ENCODE results near the gene COX7A2L.
A peak's percentile ranks its signal among the peaks of the same experiment; 100 is the strongest.
"Not testable (repeated sequence)": the region's sequence is repeated elsewhere in the genome, so short reads cannot be mapped to it uniquely, and the experiment has no call there.

COX7A2L gene, protein sequence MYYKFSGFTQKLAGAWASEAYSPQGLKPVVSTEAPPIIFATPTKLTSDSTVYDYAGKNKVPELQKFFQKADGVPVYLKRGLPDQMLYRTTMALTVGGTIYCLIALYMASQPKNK

DNA sequence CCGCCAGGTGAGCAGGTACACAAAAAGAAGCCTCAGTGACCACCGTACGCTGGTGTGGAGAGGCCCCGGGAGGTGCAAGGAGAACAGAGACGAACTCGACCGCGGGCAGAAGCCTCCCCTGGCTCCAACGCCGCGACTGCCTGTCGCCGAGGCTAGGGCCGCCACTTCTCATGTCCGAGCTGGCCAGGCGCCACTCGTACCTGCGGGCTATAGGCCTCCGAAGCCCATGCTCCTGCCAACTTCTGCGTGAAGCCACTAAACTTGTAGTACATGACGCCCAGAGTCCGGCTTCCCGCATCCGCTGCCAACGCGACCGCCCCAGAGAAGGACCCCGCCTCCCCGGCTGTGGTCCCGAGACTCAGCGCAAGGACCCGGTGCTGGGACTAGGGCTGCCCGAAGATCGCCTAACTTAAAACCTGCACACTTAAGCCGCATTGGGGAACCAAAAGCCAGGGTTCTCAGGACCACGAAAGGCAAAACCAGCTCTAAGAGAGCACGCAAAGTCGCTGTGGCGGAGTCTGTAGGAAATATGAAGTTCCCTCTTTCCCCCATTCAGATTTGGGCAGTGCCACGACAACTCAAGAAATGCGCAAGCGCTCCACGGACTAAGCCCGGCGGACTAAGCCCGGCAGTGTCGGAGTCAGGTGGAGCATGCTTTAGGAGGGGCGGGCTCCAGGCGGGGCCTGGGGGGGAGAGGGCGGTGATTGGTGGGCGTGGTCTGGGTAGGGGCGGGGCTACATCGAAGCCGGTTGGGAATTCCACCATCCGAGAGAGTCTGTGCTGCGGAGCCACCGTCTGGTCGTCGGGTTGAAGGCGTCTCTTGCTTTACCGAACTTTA is at the start of gene COX7A2L:
TSS of gene COX7A2L (minus strand) at position 328 of the 838 bp plus-strand sequence. CDS start at position 272, 56 bp downstream.
- TF ChIP-seq, protein P1, sequence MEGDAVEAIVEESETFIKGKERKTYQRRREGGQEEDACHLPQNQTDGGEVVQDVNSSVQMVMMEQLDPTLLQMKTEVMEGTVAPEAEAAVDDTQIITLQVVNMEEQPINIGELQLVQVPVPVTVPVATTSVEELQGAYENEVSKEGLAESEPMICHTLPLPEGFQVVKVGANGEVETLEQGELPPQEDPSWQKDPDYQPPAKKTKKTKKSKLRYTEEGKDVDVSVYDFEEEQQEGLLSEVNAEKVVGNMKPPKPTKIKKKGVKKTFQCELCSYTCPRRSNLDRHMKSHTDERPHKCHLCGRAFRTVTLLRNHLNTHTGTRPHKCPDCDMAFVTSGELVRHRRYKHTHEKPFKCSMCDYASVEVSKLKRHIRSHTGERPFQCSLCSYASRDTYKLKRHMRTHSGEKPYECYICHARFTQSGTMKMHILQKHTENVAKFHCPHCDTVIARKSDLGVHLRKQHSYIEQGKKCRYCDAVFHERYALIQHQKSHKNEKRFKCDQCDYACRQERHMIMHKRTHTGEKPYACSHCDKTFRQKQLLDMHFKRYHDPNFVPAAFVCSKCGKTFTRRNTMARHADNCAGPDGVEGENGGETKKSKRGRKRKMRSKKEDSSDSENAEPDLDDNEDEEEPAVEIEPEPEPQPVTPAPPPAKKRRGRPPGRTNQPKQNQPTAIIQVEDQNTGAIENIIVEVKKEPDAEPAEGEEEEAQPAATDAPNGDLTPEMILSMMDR (conservative IDR thresholded peaks at IDR 0.05) = peak; percentile 49
- peak within 1 kb of the TSS; percentile 97 for H3K27ac ChIP-seq

DNA sequence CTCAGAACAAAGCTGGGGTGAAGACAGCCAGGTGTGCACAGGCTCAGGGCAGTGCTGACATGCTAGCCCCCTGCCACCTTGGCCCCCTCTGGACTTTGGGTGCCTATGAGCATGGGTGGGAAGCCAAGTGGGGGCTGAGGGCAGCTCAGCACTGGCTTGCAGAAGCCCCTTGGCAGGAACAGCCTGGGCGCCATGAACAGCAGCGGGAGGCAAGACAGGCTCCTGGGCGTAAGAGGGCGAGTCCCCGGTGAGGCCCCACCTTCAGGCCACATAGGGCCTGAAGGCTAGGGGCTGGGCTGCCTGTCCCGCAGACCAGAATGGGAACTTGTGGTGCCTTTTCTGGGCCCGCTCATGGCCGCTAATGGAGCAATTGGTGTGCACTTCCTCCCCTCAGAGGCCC is 47.0 kb upstream of the COX7A2L start:
- no peak overlapping the region for H3K27ac ChIP-seq
- TF ChIP-seq, protein P1 (conservative IDR thresholded peaks at IDR 0.05) = no peak

DNA sequence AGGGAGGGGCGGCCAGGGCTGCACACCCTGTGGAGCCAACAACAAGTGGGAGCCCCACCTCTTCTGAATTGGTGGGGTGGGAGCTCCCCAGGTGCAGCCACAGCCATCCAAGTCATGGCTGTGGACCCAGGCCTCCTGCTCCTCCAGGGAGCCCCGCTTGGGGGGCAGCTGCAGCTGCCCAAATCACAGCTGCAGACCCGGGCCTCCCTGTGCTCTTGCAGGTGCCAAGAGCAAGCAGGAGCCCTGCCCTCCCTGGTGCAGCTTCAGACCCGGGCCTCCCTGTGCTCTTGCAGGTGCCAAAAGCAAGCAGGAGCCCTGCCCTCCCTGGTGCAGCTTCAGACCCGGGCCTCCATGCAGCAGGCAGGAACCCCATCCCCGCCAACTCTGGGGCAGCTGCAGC is 46.5 kb upstream of the COX7A2L start:
- TF ChIP-seq, protein P1 (conservative IDR thresholded peaks at IDR 0.05) = no peak

DNA sequence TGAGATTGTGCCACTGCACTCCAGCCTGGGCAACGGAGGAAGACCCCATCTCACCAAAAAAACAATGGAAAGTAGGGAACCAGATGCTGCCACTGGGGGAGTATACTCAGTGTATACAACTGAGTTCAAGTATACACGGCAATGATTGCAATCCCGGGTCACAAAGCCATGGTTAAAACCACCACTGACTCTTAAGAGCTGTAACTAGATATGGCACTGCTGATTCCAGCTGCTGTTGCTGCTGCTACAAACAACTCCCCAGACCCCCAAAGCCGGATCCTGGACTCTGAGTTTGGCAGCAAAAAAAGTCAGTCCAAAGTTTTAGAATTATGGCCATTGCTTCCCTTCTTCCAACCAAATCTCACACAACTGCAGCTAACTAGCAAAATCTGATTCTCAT is 43.7 kb upstream of the COX7A2L start:
- TF ChIP-seq, protein P1 (conservative IDR thresholded peaks at IDR 0.05) = no peak

More for the DNA sequence above, 46.5 kb upstream of the COX7A2L start:
- H3K27ac ChIP-seq = no peak overlapping the region

DNA sequence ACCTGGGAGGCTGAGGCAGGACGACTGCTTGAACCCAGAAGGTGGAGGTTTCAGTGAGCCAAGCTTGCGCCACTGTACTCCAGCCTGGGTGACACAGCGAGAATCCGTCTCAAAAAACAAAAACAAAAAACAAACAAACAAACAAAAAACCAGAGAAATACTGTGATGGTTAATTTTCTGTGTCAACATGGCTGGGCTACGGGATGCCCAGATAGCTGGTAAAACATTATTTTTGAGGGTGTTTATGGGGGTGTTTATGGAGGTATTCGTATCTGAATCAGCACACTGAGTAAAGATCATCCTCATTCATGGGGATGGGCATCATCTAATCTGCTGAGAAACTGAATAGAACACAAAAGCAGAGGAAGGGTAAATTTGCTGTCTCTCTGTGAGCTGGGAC is 40.8 kb upstream of the COX7A2L start:
- no peak overlapping the region for H3K27ac ChIP-seq
- TF ChIP-seq, protein P1 (conservative IDR thresholded peaks at IDR 0.05) = no peak

More for the DNA sequence above, 43.7 kb upstream of the COX7A2L start:
- H3K27ac ChIP-seq = no peak overlapping the region

DNA sequence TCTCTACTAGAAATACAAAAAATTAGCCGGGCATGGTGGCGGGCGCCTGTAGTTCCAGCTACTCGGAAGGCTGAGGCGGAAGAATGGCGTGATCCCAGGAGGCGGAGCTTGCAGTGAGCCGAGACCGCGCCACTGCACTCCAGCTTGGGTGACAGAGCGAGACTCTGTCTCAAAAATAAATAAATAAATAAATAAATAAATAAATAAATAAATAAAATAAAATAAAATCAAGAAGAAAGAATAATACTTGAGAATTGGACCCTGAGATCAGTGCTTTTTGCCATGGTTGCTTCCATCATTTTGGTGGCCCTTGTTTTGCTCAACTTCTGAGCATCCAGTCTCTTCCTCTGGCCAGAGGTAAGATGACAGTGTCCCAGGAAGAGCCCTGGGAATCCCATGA is 37.0 kb upstream of the COX7A2L start:
- H3K27ac ChIP-seq = not testable (repeated sequence)

DNA sequence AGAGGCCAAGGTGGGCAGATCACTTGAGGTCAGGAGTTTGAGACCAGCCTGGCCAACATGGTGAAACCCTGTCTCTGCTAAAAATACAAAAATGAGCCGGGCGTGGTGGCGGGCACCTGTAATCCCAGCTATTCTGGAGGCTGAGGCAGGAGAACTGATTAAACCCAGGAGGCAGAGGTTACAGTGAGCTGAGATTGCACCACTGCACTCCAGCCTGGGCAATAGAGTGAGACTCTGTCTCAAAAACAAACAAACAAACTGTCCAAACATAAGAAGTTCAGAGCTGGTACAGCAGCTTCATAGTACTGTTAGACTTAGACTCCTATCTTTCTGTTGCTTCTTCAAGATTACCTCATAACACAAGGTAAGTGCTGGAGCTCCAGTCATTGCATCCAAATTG is 32.3 kb upstream of the COX7A2L start:
- H3K27ac ChIP-seq = not testable (repeated sequence)

DNA sequence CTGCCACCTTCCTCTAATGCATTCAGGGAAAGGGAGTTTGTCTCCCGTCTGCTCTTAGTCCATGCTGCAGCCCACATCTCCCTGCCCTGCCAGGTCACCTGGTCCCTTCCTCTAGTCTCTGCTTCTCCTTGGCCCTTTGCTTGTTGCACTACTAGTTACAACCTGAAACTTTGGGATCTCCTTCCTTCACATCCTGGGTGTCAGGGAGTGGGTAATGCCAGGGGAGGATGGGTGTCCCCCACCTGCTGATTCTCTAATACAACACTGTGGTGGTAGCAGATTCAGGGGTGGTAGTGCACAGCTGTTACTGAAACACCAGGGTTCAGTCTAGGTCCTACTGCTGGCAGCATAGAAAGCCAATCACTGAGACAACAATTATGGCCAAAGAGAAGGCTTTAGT is 31.2 kb upstream of the COX7A2L start:
- TF ChIP-seq, protein P1 (conservative IDR thresholded peaks at IDR 0.05) = no peak
- H3K27ac ChIP-seq = no peak overlapping the region
